GM03348 (cell line): ENCODE measurements around the gene SENP8.
A peak's percentile ranks its signal among the peaks of the same experiment; 100 is the strongest.

Experiments used
- DNase-seq: peaks from one replicate; pipeline ENCODE4 v3.0.0; 2012; ENCODE audit warnings: low spot score

SENP8 gene

DNA sequence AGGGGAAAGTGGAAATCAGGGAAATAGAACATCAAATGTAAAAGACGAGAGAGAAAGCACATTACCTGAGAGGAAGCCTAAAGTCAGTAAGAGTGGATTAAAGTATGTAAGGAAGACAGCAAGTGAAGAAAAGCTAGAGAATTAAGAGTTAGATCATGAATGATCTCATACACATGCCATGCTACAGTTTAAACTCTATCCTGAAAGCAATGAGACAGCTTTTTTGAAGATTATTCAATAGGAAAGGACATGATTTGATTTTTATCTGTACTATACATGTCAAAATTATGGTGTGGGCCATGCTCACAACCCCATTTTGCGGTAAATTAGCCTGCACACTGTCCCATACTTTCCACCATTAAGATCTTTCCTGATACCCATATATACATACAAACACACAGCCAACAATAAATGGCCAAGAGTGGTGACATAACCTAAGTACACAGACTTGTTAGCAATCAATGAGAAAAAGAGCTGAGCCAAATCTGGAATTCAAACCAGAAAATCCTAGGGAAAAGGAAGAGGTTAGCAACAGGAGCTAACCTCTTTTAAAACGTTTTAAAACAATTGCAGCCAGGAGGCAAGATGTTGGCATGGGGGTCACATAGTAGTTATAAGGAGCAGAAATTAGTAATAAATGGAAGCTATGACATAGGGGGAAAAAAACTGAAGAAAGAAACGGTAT is 4.7 kb upstream of the SENP8 start:
- no peak for DNase-seq

DNA sequence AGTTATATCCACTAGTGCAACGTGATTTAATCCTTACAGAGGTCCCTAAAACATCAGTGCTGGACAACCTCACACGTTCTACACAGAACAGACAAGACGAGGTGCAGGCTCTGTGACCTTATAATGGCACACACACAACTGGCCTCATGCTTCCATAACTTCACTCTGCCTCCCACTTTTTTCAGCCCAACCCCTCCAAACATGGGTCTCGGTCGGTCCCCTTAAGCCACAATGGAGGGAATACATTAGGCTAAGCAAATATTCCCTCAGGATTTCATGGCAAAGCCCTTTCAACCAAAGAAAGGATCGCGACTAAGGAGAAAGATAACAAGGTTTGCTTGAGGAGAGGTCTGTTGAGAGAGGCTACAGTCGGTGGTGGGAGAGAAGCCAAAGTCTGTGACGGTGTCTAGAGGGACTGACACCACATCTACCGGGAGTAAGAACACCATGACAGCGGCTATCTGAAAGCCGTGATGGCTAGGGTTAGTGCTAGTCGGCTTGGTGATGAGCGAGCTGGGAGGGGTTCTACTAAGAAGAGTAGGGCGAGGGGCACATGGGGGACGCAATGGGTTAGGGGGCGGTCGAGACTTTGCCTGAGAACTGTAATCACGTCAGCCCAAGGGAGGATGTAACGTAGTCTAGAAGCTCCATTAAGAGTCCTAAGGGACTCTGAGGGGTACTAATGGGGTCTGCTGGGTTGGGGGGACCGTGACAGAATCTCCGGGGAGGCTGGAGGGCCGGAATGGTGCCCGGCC is 1.3 kb upstream of the SENP8 start:
- no peak for DNase-seq

DNA sequence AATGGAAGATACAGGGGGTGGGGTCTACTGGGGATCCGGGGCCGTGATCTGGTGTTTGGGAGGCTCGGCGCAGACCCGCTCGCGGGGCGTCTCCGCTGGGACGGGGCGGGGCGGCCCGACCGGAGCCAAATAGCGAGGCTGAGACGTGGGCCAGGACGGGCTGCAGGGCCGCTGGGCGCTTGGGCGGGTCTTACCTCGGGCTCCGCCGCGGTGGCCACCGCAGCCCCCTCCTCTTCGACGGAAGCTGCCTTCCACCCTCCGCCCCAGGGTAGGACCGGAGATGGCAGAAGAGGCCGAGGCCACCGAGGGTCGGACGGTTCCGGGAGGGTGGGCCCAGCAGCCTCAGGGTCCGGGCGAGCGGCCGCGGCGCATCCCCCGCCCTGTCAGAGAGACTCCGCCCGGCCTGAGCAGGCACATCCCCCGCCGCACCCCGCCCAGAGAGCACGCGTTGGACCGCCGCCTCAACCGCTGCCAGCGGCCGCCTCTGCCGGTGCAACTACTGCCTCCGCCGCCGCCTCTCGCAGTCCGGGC is 652 bp upstream of the SENP8 start:
- DNase-seq = peak; percentile 92

DNA sequence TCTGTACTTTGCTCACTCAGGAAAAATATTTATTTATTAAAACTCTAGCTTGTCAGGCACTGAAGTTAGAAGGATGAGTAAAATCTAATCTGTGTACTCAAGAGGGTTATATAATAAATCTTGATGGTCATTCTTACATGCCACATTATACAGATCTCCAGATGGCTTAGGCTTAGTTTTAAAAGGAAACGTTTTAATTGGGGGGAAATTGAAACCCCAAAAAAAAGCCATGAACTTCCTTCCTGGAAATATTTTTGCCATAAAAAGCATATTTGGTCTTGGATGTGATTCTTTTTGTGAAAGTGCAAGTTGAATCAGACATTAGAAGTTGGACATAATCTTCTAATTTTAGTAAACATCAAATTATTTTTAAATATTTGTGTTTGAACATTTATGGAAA is 6.0 kb downstream of the SENP8 start:
- no peak for DNase-seq

DNA sequence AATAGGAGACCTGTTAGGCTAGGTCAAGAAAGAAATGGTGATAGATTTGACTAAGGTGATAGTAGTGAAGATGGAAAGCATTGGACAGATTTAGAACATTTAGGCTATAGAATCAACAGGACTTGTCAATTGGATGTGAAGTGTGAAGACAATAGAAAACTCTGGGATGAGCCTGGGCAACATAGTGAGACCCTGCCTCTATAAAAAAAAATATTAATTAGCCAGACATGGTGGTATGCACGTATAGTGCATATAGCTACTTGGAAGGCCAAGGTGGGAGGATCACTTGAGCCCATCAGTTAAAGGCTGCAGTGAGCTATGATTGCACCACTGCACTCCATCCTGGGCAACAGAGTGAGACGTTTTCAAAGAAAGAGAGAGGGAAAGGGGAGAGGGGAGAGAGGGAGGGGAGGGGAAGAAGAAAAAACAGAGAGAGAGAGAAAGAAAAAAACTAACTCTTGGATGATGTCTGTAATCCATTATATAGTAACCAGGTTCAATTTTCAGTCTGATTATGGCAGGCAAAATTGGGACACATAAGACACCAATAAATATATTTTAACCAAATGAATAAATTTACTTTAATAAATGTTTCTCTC is 9.6 kb downstream of the SENP8 start:
- DNase-seq = no peak

DNA sequence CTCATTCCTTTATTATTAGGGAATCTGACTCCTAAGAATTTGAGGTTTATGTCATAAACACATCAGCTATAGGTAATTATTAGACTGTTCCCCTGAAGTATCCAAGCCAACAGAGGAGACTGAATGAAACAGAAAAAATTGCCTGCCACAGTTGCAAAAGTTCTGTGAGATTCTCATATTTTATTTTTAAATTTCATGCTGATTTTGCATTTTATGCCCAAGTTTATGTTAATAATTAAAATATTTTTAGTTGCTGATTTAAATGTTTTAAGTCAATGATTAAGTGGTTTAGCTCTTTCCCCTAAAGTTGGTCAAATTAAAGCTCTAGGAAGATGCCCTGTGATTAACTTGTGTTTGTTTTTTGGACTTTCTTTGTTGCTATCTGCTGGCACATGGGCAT is 10.2 kb downstream of the SENP8 start:
- DNase-seq = no peak

DNA sequence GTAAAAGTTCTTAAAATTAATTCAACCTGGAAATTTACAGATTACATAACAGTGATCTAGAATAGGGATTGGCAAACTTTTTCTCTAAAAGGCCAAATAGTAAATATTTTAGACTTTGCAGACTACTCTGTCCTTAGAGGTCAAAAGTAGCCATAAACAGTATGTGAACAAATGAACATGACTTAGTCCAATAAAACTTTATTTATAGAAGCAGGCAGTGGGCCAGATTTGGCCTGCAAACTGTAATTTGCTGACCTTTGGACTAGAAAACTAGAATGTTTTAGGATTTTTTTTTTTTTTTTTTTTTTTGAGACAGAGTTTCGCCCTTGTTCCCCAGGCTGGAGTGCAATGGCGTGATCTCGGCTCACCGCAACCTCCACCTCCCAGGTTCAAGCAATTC is 12.1 kb downstream of the SENP8 start:
- no peak for DNase-seq

DNA sequence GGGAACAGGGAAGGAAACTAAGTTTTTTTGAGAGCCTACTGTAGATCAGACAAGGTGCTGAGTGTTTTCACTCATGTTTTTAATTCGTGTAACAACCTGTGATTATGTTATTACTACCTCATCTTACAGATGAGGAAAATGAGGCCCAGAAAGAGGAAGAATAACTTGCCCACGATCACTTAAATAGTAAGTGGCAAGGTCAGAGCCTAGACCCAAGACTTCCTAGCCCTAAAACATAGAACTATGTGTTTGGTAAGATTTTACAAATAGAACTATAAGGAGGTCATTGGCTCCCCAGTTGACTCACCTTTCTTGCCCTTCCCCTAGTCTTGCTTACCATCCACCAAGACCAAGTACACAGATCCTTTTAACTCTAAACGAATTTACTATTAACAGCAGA is 13.7 kb downstream of the SENP8 start:
- no peak for DNase-seq

DNA sequence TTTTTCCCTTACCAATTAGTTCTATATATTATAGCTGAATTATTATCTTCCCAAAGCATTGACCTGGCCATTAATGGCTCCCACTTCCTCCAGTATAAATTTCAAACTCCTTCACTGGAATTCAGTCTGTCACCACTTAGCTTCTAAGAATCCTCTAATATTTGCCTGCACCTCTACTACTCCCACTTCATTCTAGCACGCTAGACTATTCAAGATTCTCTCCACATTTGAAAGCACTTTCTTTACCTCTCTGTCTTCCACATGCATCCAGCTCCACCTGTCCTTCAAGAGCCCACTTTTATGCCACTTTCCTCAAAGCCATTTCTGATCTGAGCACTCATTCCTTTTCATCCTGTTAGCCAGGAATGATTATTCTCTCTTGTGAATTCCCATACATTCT is 15.0 kb downstream of the SENP8 start:
- no peak for DNase-seq

DNA sequence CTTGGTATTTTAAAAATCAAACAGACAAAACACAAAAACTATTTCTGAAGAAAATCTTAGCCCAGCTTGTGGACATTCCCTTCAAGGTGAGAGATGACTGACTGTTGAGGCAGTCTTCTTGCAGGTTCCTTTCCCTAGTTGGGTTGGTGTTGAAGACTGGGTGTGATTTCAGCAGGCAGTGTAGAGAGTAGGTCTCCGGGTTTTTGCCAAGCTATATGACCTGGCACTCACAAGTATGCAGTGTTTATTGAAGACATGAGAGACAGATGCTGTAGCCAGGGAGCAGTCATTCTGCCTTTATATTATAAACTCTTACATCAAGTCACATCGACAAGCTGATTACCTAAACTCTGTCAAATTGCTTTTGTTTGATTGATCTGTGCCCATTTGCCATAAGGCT is 17.5 kb downstream of the SENP8 start:
- DNase-seq = no peak

DNA sequence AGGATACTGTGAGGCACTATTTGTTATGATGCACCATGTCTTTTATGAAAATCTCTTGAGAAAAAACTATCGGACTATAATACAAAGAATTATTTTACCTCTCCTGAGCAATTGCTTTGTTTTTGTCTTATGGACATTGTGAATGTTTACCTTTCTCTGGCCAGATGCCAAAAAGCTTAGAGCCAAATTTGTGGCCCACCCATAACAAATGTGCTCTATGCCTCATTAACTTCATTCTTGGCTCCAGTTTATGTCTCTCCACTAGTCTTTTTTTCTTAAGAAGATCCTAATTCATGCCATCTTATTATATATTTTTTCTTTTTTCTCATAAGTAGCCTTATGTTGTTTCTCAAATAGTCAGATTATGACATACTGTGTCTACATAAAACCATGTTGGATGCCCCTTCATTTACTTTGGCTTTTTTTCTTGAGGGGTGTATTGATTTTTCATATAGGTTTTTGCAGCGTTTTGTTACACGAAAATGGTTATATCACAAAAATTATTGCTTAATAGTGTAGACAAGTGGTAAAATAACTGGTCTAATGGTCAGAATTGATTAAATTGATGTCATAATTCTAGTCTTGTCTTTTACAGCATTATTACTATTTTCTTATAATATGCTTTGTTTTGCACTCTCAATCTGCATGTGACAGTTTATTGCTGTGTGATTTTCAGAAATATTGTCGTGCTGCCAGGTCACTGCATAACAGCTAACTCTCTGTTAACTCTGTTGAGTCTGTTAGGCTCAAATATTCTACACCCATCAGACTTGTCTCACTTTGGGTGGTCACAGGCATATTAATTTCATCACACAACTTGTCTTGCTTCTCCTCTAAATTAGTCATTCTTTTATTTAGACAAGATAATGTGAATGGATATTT is 18.2 kb downstream of the SENP8 start:
- DNase-seq = no peak

DNA sequence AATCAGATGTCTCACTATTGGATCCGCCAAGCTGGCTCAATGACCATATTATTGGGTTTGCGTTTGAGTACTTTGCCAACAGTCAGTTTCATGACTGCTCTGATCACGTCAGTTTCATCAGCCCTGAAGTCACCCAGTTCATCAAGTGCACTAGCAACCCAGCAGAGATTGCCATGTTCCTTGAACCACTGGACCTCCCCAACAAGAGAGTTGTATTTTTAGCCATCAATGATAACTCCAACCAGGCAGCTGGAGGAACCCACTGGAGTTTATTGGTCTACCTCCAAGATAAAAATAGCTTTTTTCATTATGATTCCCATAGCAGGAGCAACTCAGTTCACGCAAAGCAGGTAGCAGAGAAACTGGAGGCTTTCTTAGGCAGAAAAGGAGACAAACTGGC is 21.5 kb downstream of the SENP8 start:
- DNase-seq = no peak

DNA sequence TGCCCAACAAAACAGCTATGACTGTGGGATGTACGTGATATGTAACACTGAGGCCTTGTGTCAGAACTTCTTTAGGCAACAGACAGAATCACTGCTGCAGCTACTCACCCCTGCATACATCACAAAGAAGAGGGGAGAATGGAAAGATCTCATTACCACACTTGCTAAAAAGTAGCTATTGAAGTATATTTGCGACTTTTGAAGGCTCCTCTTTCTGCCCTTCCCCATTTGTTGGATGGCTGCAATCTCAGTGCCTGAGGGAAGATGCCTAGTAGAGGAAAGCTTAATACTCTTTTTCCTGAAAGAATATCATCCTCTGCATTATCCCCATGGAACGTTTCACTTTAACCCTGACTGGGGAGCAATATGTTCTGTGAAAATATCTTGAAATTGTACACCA is 21.9 kb downstream of the SENP8 start:
- DNase-seq = no peak

DNA sequence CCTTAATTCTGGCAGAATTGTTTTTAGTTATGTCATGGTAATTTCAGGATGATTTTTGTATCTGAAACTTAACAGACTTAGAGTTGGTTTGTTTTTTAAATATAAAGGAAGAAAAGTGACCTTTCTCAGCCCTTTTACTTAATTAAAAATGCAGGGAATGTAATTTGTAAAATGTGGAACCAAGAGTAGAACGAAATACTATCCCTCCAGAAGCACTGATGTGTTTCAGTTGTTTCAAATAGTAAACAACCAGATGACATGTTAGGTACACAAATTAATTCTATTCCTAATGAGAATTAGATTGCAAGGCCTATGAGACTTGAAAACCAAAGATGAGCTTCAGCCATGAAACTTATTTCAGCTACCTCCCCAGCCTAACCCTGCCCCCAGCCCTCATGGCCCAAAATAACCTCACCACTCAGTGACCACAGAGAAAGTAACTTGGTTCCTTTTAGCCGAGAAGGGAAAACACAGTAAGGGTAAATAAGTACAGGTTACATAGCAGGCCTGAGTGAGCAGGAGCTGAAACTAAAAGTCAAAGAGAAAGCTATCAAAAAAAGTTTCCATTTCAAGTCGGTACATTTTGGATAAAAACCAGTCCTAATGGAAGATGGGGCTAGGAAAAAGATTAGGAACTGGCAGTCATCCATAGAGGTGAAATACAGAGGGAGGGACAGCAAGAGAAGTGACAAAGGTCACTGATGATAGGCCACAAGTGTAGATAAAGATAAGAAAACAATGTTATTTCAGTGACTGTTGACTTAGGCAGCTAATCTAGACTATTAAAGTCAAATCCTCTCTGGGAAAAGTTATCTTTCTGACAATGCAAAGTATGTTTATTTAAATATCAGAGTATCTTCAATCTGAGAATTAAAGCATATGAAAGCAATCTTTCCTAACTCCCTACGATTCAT is 23.2 kb downstream of the SENP8 start:
- no peak for DNase-seq

DNA sequence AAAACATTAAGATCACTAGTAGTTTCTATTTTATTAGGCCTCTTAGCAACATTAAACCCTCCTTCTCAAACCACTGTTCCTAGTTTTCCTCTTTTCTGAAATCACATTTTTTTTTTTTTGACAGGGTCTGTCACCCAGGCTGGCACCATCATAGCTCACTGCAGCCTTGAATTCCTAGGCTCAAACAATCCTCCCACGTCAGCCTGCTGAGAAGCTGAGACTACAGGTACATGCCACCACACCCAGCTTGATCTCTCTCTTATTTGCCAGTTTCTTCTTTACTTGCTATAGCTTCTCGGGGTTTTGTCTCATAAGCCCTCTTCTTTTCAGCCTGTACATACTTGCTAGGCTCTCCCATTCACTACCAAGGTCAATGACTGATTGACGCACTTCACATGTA is 28.0 kb downstream of the SENP8 start:
- DNase-seq = no peak

DNA sequence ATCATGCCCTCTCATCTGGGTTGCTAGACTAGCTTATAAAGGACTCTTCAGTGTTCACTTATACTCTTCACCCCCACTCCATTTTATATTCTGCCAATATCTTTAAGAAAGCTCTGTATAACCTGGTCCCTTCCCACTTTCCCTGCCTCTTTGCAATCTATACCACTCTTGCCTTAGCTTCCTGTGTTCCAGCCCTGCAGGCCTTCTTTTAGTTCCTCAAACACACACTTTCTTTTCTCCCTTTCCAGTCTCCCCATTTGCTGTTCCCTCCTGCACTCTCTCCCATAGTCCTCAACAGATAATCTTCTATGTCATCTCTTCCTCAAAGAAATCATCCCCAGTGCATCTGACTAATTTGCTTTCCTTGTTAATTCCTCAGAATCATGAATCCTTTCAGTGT is 28.7 kb downstream of the SENP8 start:
- DNase-seq = no peak

DNA sequence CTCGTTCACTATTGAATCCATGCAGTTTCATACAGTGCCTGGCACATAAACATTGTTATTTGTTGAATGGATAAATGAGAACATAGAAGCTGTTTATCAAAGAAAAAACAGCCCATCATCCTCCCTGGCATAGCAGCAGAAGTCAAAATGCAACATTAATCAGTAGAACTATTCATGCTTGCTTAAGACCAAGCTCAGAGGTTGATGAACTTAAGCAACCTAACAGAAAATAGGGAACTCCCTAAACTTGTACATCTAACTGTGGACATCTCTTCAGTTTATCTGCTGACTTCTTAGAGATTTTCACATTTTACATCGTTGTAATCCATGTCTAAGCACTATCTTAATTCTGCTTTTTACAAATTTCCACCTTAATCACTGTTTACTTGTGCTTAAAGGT is 29.2 kb downstream of the SENP8 start:
- no peak for DNase-seq

DNA sequence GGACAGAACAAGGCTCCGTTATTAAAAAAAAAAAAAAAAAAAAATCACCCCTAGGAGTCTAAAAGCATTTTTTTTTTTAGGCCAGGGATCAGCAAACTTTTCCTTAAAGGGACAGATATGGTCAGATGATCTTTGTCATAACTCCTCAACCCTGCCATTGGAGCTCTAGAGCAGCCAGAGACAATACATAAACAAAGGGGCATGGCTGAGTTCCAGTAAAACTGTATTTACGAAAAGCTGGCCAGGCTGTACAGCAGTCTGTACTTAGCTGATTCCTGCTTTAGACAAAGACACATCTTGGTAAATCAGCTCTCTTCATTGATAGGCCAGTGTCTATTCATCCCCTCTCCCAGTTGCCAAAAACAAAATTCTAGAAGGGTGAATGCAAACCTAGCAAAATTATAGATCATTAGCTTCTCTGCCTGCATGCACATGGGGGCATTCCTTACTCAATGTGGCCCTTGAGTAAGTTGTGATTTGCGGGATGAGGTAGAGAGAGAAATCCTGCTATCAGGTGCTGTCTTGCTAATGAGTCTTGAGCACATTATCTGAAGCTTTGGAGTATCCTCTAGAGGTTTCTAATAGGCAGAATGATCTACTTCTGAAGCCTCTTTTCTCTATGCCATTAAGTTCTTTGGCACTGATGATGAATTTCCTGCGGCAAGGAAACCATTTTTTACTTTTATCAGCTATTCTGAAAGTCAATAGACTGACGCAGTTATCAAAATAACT is 35.2 kb downstream of the SENP8 start:
- DNase-seq = no peak

DNA sequence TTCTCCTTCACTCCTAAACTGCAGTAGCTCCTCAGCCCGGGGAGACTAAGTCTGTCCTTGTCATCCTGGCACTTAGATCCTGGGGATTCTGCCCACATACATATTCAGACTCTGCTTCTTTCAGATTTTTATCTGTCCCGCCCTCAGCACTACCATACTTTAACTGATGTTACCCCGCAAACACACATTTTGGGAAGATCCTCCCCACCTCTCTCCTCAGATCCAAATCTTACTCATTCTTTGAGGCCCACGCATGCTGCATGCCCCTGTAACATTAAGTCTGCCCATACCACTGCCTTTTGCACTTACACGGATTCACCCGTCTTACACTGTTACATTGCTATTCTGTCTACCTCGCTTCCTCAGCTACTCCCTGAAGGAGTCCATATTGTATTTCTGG is 36.1 kb downstream of the SENP8 start:
- no peak for DNase-seq

DNA sequence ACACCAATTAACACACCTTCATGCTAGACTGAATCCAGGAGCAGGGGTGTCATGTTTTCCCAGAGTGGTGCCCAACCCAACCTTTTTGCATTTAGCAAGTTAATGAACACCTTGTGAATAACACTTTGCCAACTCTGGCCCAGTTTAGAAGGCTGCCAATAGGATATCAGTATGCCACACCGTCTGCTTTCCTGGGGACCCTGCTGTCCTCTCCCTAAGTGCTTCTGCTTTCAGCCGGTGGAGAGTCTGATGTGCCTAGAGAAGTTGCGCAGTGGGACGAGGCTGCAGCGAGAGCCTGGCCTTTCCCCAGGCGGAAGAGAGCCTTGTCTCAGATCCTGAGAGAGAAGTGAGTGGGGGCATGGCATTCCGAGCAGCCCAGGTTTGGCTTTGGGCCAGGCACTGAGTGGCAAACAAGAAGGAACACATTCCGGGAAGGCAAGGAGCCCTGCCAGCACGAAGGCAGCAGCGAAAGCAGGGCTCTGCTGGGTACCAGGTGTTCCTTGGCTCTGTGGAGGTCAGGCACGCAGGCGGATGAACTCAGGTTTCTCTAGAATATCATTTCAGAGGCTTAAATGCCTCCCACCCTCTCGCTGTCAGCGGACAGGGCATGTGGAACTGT is 36.9 kb downstream of the SENP8 start:
- peak; percentile 44 for DNase-seq
